HG03103 (cell line): Measurements from ENCODE around the gene MED28.
"Not testable (repeated sequence)": the region's sequence is repeated elsewhere in the genome, so short reads cannot be mapped to it uniquely, and the experiment has no call there.

ENCODE experiments used
- ATAC-seq: cut with Tn5 transposase; IDR thresholded peaks from one replicate; pipeline ENCODE4 v1.9.1; 2021; ENCODE audit warnings: low read depth; ENCODE audit not compliant: unreplicated experiment

MED28 gene, protein sequence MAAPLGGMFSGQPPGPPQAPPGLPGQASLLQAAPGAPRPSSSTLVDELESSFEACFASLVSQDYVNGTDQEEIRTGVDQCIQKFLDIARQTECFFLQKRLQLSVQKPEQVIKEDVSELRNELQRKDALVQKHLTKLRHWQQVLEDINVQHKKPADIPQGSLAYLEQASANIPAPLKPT

DNA sequence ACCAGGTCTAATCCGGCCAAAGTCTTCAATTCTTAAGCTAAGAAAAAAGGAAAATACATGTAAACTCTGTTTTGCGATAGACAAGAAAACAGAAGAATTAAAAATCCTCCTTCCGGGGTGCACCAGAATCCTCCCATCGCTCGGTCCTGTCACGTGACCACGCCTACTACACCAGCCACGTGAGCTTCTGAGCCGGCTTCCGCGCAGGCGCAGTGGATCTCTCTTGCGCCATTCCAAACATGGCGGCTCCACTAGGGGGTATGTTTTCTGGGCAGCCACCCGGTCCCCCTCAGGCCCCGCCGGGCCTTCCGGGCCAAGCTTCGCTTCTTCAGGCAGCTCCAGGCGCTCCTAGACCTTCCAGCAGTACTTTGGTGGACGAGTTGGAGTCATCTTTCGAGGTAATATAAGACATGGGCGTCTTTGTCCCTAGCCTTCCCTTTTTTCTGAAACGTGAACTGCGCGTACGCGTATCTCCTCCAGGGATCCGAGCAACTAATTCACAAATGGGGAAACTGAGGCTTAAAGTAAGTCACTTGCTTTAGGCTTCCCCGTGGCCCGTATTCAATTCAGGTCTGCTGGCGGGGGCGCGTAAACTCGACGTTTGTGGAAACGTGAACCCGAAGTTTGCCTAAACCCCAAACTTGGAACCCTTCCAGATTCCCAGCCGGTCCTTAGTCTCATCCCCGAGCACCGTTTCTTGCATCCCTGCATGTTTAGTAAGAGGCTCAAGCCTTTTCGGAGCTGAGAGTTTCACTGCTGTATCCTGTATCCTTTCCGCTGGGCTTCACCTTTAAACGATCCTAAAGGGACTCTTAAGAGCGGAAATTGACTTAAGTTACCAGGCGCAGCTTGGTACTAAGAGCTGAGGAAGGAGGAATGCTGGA is at the start of gene MED28:
TSS of gene MED28 (plus strand) at position 226 of the 884 bp plus-strand sequence. CDS start at position 240, 14 bp downstream.
- ATAC-seq = peak; percentile 94

DNA sequence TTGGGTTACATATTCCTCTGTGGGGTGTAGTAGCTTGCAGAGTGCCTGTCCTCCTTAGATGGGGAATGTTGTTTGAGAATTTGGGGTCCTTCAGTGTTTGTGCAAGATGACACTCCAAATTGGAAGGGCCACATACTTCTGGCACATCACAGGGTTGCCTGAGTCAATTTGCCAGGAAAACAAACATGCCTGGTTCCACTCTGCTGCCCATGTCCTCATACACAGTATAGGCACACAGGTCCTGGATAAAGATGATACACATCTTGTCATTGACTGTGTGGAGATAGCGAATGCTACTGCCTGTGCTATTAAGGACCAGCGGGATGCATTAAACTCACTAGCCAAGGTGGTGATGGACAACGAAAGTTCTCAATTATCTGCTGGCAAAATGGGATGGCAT is 48.6 kb upstream of the MED28 start:
- ATAC-seq = no peak

DNA sequence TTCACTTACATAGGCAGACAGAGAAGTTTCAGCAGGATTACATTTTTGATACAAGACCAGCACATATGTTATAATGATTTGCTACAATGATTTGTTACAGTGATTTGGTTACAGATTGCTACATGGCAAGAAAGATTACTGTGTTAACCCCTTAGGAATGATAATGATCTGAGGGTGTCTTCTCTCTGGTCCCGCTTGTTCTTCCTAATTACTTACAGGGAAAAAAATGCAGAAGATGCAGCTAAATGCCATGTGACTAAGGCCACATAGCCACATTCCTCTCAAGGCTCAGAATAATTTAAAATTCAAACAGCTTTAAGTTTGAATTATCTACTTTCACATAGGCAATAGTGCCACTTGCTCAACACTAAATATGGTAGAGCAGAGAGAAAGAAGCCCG is 47.2 kb upstream of the MED28 start:
- no peak for ATAC-seq

DNA sequence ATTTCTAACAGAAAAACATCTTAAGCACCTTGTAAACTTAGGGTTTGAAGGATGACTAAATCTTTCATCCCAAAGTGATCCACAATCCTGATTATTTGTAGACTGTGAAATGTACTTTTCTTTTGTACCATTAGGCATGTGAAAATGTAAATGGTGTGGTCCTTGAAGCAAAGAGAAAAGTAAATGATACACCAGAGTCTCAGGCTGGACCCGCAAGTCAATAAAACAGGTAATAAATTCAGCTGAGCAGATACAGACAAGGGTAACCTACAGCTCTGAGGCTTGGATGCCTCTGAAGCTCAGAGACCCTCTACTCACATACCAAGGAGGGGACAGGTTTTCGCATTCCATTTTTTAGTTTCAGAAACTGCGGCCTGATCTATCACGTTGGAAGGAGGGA is 40.2 kb upstream of the MED28 start:
- no peak for ATAC-seq

DNA sequence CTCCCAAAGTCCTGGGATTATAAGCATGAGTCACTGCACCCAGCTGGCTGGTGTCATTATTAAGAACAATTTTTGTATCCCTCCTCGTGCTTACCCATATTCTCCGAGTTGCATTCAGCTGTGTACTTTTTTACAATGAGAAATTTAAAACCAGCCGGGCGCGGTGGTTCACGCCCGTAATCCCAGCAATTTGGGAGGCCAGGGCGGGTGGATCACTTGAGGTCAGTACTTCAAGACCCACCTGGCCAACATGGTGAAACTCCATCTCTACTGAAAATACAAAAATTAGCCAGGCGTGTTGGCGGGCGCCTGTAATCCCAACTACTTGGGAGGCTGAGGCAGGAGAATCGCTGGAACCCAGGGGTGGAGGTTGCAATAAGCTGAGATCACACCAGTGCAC is 39.3 kb upstream of the MED28 start:
- ATAC-seq = not testable (repeated sequence)

DNA sequence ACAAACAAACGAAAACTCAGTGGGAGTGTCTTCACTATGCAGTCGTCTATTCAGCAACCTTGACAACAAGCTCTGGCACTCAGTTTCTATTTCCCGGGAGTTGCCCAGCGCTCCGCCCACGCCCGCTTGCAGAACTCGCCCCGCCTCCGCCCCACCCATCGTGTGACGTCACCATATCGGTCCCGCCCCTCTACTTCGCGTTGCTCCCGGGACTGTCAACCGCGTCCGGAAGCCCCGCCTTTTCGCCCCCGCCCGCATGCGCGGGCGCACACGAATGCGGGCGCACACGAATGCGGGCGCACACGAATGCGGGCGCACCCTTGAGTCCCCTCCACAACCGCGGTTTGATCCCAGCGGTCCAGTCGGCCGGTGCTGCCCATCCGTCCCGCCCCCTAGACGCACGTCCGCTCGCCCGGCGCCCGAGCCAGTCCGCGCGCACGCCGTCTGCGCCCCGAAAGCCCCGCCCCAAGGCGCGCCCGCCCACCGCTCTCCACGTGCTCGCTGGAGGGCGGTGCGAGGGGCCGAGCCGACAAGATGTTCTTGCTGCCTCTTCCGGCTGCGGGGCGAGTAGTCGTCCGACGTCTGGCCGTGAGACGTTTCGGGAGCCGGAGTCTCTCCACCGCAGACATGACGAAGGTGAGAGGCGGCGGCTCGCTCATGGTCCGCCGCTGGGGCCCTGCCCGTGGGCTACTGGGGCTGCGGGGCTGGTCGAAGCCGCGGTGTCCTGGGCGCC is 37.3 kb upstream of the MED28 start, which contains the start of gene LAP3:
TSS of gene LAP3 (plus strand) at position 267 of the 733 bp plus-strand sequence. CDS start at position 535, 268 bp downstream.
- peak; percentile 80 for ATAC-seq

DNA sequence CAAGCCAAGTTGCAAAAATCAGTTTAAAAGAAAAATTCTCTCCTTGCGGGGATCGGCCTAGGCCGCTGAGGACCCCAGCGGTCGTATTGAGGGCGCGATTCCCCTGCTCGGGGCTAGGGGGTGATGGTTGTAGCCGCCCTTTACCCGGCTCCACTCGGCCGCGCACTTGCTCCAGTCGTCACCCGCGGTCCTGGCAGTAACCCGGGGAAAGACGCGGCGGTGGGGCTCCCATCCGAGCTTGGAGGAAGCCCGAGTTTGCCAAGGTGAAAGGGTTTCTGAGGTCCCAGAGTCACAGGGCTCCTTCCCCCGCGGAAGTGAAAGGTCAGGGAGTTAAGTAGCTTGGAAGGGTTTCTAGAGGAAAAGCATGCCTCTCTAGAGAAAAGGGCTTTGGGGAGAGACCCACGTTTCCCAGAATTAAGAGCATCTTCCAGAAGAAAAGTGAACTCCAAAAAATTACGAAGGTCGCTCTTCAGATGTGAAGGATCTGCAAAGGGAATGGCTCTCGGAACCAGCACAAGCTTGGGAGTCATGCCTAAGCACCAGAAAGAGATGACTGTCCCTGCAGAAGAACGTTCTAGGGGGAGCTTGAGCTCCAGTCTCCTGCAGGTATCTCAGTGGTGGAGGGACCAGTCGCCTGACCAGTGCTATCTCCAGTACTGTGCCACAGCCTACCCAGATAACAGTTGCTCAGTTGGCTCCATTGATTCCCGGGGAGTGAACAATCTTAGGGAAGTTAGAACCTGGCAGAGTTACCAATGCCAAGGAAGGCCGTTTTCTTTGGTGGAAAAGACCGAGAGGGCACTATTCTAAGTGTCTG is 36.6 kb upstream of the MED28 start:
- ATAC-seq = peak; percentile 1

DNA sequence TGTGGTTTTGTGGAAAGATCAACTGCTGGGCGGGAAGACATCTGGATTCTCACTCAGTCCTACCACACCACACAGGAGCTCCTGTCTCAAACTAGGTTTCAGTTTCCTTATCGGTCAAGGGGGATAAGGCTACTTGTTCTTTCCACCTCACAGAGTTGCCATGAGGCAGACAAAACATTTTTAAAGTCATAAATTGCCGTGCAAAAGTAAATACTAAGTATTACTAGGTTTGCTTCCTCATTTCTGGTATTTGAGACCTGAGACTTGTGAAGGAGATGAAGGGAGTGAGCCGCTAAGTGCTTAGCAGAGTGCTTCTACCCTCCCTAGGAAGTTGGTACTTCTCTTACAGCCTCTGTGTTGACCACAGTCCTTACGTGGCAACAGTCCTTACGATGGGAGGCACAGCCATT is 36.0 kb upstream of the MED28 start:
- peak; percentile 29 for ATAC-seq

DNA sequence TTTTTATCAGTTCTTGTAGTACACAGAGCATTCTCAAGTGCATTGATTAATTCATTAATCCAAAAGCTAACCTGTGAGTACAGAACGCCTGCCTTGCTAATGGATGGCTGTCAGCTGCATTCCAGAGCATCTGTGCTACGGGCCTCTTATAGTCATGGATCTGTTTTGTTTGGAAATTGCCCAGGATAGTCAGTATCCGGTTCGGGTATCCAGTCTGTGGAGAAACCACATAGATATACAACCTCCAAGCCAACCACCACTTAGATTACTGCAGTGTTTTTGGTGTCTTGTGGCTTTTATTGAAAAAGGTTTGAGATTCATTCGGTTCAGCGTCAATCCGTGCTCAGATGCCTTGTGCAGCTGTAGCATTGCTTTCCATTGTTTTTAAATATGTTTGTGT is 33.5 kb upstream of the MED28 start:
- ATAC-seq = no peak

DNA sequence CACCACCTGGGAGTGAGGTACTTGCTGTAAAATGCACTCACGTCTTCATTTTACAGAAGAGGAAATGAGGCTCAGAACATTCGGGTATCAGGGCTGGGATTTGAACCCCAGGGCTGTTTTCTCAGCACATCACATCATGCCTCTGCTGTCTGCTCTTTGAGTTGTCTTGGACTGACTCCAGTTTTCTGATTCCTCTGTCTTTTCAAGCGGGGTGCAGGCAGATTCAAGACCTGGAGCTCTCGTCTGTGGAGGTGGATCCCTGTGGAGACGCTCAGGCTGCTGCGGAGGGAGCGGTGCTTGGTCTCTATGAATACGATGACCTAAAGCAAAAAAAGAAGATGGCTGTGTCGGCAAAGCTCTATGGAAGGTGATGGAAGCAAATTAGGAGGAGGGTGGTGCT is 31.2 kb upstream of the MED28 start:
- ATAC-seq = no peak

DNA sequence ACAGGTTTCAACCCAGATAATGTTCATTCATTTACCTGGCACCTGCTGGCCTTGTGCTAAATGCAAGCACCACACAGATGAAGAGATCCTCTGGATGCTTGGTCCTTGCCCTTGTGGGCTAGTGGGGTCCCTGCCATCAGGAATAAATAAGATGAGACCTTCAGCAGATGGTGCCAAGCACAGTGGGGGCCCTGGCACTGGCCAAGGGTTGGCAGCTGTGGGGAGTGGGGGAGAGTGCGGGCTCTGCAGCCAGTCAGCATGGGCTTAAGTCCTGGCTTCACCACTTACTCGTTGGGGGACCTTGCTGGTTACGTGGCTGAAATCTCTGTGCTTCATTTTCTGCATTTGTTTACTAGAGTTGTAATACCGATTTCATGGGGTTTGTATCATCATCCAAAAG is 30.5 kb upstream of the MED28 start:
- ATAC-seq = no peak

DNA sequence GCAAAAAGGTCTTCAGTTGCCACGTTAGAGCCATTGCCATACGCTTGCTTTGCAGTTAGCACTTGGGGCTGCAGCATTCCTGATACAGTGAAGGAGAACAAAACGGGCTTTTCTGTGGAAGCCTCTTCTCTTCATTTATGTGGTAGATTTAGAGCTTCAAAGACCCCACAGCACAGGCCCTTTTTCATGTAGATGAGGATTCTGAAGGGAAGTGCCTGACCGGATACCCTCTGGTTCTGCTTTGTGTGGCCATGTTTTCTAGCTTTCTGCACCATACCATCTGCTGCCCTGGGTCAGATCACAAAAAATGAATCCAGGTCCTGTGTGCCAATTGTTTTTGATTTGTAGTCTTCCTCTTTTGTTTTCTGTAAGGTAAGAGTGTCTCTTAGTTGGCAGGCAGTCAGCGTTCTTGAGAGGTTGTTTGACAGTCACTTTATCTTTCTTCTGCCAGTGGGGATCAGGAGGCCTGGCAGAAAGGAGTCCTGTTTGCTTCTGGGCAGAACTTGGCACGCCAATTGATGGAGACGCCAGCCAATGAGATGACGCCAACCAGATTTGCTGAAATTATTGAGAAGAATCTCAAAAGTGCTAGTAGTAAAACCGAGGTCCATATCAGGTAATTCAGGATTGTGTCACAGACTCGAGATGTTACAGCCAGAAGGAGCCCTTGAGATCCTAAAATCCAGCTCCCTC is 29.8 kb upstream of the MED28 start:
- no peak for ATAC-seq

DNA sequence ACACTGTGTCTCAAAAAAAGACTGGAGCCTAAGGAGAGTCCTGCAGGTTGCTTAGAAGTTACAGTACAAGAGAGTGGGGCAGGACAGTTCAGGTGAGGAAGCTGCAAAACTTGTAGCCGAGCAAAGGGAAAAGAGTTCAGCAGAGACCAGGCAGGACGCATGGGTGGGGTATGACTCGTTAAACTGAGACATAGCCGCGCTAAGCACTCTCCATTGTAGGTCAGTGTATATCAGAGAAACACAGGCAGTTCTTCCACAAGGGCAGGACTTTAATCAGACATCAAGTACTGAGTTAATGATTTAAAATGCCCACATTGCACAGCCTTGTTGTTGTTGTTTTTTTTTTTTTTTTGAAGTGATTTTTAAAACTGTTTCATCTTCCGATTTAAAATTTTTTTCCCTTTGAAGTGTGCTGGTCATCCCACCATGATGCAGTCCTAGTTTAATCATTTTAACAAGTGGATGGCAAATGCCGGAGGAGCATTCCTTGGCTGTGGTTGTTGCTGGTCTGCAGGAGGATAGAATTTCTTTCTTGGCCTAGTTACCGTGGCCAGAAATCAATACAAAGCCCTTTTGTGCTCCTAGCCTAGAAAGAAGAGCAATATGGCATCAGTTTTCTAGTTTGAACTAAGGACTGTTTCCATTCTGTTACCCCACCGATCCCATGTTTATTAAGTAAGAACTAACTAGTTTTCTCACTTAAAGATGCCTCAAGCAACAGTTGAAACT is 27.2 kb upstream of the MED28 start:
- no peak for ATAC-seq

DNA sequence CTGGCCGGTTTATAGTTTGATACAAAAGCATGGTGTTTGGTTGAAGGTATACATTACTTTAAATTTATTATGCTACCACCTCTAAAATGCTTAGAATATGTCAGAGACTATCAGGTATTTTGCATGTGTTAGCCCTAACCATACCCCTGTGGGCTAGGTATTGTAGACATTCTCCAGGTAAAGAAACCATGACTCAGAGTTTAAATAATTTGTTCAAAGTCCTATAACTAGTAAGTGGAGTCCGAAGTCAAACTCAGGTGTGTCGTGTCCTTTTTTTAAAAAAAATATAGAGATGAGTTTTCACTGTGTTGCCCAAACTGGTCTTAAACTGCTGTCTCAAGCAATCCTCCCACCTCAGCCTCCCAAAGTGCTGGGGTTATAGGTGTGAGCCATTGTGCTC is 25.1 kb upstream of the MED28 start:
- ATAC-seq = no peak

DNA sequence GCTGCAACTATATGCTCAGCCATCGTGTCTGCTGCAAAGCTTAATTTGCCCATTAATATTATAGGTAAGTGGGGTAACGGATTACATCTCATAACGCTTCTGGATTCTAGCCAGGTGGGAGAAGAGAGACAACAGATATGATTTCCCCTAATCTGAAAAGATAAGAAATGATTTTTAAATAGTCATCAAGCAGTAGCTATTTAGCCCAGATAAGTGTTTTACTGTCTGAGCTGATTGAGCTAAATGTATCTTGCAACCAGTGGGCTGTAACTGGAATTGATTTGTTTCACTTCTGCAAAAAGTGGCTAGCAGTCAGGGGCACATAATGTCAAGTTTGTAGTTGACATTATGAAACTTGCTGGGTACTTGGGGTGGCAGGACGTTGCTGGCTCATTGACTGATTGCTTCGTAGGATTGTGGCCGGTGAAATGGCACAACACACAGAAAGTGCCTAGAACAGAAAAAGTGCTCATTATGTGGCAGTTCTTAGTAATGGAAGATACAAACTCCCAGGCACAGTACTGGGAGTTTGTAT is 18.9 kb upstream of the MED28 start:
- ATAC-seq = peak; percentile 82

DNA sequence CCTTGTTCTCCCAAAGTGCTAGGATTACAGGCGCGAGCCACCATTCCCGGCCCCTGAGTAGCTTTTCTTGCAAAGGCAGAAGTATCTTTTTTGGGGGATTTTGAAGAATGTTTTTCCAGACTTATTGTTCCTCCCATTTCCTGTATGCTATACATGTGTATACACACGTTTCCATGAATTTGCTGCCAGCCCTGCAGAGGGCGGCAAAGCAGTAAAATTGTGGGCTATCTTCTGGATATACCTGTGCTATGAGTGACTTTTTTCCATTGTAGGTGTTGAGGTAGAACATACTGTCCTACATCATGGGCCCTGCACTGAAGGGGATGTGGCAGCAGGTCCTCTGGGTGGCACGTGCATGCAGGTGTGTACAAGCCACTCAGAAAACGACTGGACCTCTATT is 16.9 kb upstream of the MED28 start:
- ATAC-seq = no peak

DNA sequence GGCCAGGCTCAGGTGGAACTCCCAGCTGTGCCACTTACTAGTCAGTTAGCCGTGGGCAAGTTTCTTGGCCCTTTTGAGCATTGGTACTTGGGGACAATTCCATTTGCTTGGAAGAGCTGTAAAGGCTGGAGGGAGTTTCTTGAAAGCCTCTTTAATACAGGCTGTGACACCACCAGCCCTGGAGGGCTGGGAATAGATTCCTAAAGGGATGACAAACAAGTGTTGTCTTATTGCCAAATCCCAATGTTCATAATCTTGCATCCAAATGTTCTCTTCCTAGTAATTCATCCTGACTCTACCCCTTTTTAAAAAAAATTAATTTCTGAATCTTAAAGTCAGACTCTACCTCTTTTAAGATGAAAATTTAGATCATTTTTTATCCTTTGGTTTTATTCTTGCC is 14.6 kb upstream of the MED28 start:
- ATAC-seq = no peak

DNA sequence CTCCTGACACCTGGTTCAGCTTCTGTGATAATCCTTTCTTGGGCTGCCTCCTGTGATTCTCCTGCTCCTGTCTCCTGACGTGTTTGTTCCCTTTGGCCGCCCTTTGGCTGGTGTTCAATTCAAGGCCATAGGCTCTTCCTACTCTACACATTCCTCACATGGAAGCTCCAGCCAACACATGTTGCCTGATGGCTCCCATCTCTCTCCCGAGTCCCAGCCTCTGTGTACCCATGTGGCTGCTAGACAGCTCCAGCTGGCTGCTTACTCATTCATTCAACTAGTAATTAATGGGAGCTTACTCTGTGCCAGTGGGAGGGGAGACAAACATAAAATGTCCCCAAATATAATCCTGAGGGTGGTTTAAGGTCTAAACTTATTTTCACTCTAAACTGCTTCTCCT is 9.2 kb upstream of the MED28 start:
- no peak for ATAC-seq
